T-helper 1 cell treated with Interleukin-12 subunit alpha and Interleukin-12 subunit beta and Interleukin-4 antibody, amounts not matched to agents 30 μg/mL and 1 μg/mL, for 36 hours (primary cell): ENCODE results near the gene PTPRB.

Source experiments
- H3K27ac Mint-ChIP-seq: one replicate; pipeline ENCODE4 v1.8.0; 2021; ENCODE audit warnings: mild to moderate bottlenecking, mixed read lengths
- H3K27me3 Mint-ChIP-seq: one replicate; pipeline ENCODE4 v1.8.0; 2021; ENCODE audit warnings: low read depth, mixed read lengths
- H3K36me3 Mint-ChIP-seq: one replicate; pipeline ENCODE4 v1.8.0; 2021; ENCODE audit warnings: low read depth, mixed read lengths
- H3K4me1 Mint-ChIP-seq: one replicate; pipeline ENCODE4 v1.8.0; 2021; ENCODE audit warnings: low read depth, mixed read lengths
- H3K4me3 Mint-ChIP-seq: one replicate; pipeline ENCODE4 v1.8.0; 2021; ENCODE audit warnings: mild to moderate bottlenecking, moderate library complexity, mixed read lengths
- H3K9me3 Mint-ChIP-seq: one replicate; pipeline ENCODE4 v1.8.0; 2021; ENCODE audit warnings: mixed read lengths

The PTPRB gene

DNA sequence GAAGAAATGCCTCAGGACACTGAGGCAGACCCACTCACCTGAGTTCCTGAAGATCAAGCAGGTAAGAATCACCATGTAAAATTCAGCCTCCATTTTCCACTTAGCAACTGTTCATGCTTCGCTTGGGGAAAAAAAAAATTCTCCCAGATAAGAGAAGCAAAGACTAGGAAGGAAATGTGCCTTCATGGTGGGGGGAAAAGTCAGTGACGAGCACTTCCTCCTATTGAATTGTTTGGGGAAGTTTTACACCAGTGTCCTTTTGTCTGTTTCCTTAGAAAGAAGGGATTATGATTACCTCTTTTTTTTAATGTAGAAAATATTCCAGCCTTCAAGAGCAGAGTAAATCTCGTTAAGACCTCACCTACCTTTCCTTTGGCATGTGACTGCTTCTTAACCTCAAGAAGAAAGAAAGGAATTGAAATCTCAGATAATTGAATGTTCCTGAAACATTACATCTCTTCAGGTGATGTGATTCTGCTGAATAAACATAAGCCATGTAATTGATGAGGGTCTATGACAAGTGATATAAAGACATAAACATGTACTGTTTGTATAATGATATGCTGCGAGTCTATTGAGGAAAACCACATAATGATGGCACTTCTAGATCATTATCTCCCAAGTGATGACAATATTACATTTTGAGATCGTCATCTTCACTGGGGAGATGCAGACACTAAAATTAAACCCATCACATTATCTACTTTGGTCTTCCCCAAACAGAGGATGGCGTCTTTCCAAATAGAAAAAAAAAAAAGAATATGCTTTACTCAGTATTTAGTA is at the start of gene PTPRB:
TSS of gene PTPRB (minus strand) at position 127 of the 783 bp plus-strand sequence. CDS start at position 93, 34 bp downstream.
- Mint-ChIP-seq H3K4me3 (no peak within 1 kb of the TSS), H3K9me3 (no peaks in the 10 kb centered on the region), H3K36me3 (no peaks in the 10 kb centered on the region), H3K27me3 (peaks cover 3% of the 10 kb centered on the region), H3K4me1 (no peaks in the 10 kb centered on the region), H3K27ac (no peak within 1 kb of the TSS)

DNA sequence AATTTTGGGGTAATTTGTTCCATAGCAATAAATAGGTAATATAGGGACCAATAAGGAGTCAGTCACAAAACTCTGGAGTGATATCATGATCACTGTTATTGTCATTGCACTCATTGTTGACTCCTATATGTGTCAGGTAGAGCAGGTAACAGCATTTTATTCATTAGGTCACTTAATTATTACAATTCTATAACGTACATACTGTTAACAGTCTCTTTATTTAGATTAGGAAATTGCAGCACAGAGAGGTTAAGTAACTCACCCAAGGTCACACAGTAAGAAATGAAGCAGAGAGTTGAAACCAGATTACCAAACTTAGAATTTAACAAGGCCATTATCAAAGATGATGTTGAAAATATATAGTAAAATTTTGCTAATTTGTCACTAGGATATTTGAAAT is 49.7 kb upstream of the PTPRB start:
- H3K27ac Mint-ChIP-seq = no peak overlapping the region
- H3K27me3 Mint-ChIP-seq = no peaks in the 10 kb centered on the region
- H3K36me3 Mint-ChIP-seq = no peaks in the 10 kb centered on the region
- H3K4me3 Mint-ChIP-seq = no peak overlapping the region
- H3K9me3 Mint-ChIP-seq = no peaks in the 10 kb centered on the region
- no peaks in the 10 kb centered on the region for H3K4me1 Mint-ChIP-seq

- no peak overlapping the region for H3K27ac Mint-ChIP-seq
- no peaks in the 10 kb centered on the region for H3K27me3 Mint-ChIP-seq
- no peak overlapping the region for H3K4me3 Mint-ChIP-seq
- H3K4me1 Mint-ChIP-seq = no peaks in the 10 kb centered on the region
- H3K36me3 Mint-ChIP-seq = no peaks in the 10 kb centered on the region
- H3K9me3 Mint-ChIP-seq = no peaks in the 10 kb centered on the region
These were observed 49.1 kb upstream of the PTPRB start for GRCh38 chr12:70686299-70686698.

GRCh38 chr12:70683976-70684375 is 46.7 kb upstream of the PTPRB start:
- no peaks in the 10 kb centered on the region for H3K27me3 Mint-ChIP-seq
- H3K4me3 Mint-ChIP-seq = no peak overlapping the region
- no peaks in the 10 kb centered on the region for H3K4me1 Mint-ChIP-seq
- no peaks in the 10 kb centered on the region for H3K9me3 Mint-ChIP-seq
- no peaks in the 10 kb centered on the region for H3K36me3 Mint-ChIP-seq
- H3K27ac Mint-ChIP-seq = no peak overlapping the region

DNA sequence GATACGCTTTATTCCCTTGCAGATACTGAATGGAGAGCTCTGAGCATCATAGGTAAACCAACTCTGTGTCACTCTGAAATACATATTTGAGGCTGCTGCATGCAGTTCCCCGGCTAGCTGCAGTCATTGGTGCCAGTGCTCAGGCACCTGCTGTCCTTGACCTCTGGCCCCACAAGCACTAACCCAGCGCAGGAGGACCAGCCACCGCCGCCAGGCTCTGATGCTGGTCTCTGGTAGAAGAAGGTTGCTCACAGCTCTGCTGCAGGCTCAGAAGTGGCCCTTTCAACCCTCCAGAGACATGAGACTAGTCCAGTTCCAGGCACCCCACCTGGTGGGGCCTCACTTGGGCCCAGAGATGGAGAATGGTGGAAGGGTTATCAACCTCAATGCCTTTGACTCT is 34.5 kb upstream of the PTPRB start:
- no peaks in the 10 kb centered on the region for H3K36me3 Mint-ChIP-seq
- H3K4me3 Mint-ChIP-seq = no peak overlapping the region
- no peak overlapping the region for H3K27ac Mint-ChIP-seq
- no peaks in the 10 kb centered on the region for H3K9me3 Mint-ChIP-seq
- H3K4me1 Mint-ChIP-seq = no peaks in the 10 kb centered on the region
- H3K27me3 Mint-ChIP-seq = peaks cover 3% of the 10 kb centered on the region

DNA sequence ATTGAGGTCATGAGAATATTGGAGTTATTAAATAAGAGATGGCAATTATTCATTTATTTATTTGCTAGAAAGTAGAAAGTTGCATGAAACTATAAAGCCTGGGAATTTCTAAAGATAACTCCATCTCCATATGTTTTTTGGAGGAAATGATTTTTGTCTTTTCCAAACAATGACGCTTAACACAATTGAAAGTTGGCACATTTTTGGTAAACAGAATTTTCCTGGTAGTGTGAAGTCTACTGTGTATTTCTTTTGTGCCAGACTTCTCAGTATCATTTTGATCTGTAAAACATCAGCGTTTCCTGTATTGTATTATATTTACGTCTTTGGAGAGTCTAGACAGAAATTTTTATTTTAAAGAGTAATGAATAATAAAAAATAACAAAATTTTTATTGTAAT is 33.7 kb upstream of the PTPRB start:
- Mint-ChIP-seq H3K4me1 (no peaks in the 10 kb centered on the region), H3K9me3 (no peaks in the 10 kb centered on the region), H3K36me3 (no peaks in the 10 kb centered on the region), H3K27ac (no peak overlapping the region), H3K27me3 (peaks cover 2% of the 10 kb centered on the region), H3K4me3 (no peak overlapping the region)

GRCh38 chr12:70667253-70667652 is 30.0 kb upstream of the PTPRB start:
- no peak overlapping the region for H3K4me3 Mint-ChIP-seq
- no peak overlapping the region for H3K27ac Mint-ChIP-seq
- H3K4me1 Mint-ChIP-seq = no peaks in the 10 kb centered on the region

DNA sequence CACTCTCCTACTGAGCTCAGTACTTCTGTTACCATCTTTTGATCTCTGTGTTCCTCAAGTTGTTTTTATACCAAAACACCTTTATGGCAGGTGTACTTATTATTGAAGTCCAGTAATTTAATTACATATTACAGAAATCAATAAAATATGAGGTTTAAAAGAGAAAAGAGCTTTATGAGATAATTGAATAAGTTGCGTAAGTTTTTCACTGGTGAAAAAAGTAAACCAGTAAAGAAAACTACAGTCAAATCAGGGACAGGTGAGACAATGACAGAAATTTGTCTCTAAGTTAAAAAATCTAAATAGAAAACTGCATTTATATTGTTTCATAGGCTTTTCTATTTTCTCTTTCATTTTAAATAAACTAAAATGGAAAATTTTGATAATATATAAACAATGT is 29.1 kb upstream of the PTPRB start:
- H3K4me3 Mint-ChIP-seq = no peak overlapping the region
- no peaks in the 10 kb centered on the region for H3K9me3 Mint-ChIP-seq
- no peak overlapping the region for H3K27ac Mint-ChIP-seq
- H3K36me3 Mint-ChIP-seq = no peaks in the 10 kb centered on the region
- peaks cover 2% of the 10 kb centered on the region for H3K4me1 Mint-ChIP-seq
- no peaks in the 10 kb centered on the region for H3K27me3 Mint-ChIP-seq

More at GRCh38 chr12:70667253-70667652, 30.0 kb upstream of the PTPRB start:
- Mint-ChIP-seq H3K9me3 (no peaks in the 10 kb centered on the region), H3K36me3 (no peaks in the 10 kb centered on the region), H3K27me3 (no peaks in the 10 kb centered on the region)

DNA sequence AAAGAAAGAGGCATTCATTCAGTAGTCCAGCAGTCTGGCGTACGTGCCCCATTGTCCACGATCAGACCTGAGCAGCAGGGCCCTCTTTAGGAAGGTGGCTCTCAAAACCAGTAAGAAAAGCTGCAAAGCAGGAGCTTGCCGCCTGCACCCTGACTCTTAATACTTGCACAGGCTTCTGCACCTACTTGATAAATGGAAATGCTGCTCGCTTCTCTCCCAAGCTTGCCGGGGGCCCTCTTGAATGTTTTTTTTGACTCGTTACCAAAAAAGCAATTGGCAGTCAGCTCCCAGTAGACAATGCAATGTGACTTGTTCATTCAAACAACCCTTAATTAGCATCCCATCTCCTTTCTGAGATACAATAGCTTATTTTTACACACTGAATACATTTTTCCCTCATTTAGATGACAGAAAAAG is 27.2 kb upstream of the PTPRB start:
- Mint-ChIP-seq H3K27me3 (no peaks in the 10 kb centered on the region), H3K36me3 (no peaks in the 10 kb centered on the region), H3K4me3 (no peak overlapping the region), H3K4me1 (peaks cover 2% of the 10 kb centered on the region), H3K27ac (no peak overlapping the region), H3K9me3 (no peaks in the 10 kb centered on the region)

DNA sequence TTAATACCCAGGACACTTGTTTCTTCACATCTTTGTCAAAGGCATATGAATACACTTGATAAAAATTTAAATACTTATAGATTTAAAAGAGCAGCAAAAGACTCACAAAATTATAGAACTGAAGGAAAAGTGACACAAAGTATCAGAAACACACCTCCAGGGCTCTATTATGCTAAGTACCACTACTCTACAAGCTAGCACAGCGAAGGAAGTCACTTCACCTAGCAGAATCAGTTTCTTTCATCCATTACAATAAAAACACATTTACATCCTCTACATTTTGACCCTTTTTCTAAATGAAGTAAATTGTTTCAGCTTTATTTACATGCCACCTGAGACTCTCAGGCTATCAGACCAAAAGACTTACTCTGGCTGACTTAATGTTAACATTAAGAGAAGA is 26.6 kb upstream of the PTPRB start:
- Mint-ChIP-seq H3K4me3 (no peak overlapping the region), H3K36me3 (no peaks in the 10 kb centered on the region), H3K9me3 (no peaks in the 10 kb centered on the region), H3K27ac (no peak overlapping the region), H3K4me1 (peaks cover 2% of the 10 kb centered on the region), H3K27me3 (no peaks in the 10 kb centered on the region)

DNA sequence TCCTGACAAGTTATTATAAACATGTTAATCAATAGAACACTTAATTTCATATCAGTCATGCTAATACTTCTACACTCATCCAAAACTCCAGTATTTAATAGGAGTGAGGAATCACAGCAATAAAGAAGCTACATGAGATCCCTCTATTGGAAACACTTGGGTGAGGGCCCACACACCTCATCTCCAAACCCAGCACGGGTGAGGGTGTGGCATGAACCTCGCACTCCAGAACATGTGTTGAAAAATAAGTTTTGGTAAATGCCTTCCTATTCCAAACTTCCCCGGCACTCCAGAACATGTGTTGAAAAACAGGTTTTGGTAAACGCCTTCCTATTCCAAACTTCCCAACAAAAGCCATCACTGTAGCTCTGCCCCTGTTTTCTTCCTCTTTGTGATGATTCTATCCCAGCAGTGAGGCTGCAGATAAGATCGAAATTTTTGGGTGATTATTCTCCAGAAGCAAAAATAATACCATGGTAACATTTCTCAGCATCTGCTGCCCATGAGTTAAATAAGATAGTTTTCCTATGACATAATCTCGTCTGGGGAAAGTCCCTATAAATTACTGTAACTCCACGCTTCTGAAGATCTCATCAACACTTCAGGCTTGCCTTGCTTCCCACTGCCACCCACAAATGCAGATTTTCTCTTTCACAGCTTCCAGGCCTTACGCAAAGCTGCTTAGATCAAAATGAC is 24.4 kb upstream of the PTPRB start:
- H3K27me3 Mint-ChIP-seq = no peaks in the 10 kb centered on the region

GRCh38 chr12:70660620-70661219 is 23.5 kb upstream of the PTPRB start:
- Mint-ChIP-seq H3K4me1 (peaks cover 2% of the 10 kb centered on the region), H3K36me3 (no peaks in the 10 kb centered on the region), H3K27me3 (no peaks in the 10 kb centered on the region), H3K9me3 (no peaks in the 10 kb centered on the region), H3K27ac (no peak overlapping the region), H3K4me3 (no peak overlapping the region)

More for the DNA sequence above, 24.4 kb upstream of the PTPRB start:
- H3K27ac Mint-ChIP-seq = no peak overlapping the region
- no peak overlapping the region for H3K4me3 Mint-ChIP-seq
- no peaks in the 10 kb centered on the region for H3K9me3 Mint-ChIP-seq
- peaks cover 2% of the 10 kb centered on the region for H3K4me1 Mint-ChIP-seq
- no peaks in the 10 kb centered on the region for H3K36me3 Mint-ChIP-seq

- Mint-ChIP-seq H3K36me3 (no peaks in the 10 kb centered on the region), H3K4me3 (no peak overlapping the region), H3K9me3 (no peaks in the 10 kb centered on the region), H3K27me3 (no peaks in the 10 kb centered on the region), H3K4me1 (peaks cover 2% of the 10 kb centered on the region), H3K27ac (no peak overlapping the region)
These were observed 22.9 kb upstream of the PTPRB start for GRCh38 chr12:70660002-70660604.

DNA sequence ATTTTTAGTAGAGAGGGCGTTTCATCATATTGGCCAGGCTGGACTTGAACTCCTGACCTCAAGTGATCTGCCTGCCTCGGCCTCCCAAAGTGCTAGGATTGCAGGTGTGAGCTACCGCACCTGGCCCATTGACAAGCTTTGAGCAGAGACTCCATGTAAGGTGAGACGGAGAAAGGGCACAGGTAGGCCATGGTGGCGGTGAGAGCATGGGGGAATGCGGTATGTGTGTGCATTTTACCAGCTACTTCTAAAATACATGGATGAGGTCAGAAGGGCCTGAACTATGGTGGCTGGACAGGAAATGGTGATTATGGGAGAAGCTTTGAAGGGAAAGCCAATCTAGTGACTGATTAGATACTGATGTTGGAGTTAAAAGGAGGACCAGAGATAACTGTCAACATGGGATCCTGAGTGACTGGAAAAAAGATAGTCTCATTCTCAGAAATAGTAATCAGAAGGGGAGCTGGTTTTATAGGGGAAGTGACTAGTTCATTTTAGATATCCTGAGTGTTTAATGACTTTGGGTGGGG is 21.9 kb upstream of the PTPRB start:
- no peaks in the 10 kb centered on the region for H3K27me3 Mint-ChIP-seq
- H3K4me3 Mint-ChIP-seq = no peak overlapping the region
- H3K27ac Mint-ChIP-seq = no peak overlapping the region
- H3K36me3 Mint-ChIP-seq = no peaks in the 10 kb centered on the region
- H3K4me1 Mint-ChIP-seq = peaks cover 2% of the 10 kb centered on the region
- H3K9me3 Mint-ChIP-seq = no peaks in the 10 kb centered on the region
